GM18870 (cell line): ENCODE results near the gene PIP4K2C.
"Not testable (repeated sequence)": the region's sequence is repeated elsewhere in the genome, so short reads cannot be mapped to it uniquely, and the experiment has no call there.

Experiments used
- ATAC-seq: cut with Tn5 transposase; IDR thresholded peaks from one replicate; pipeline ENCODE4 v1.9.1; 2021; ENCODE audit warnings: moderate library complexity; ENCODE audit not compliant: unreplicated experiment

PIP4K2C gene

GRCh38 chr12:57584050-57584449 is 6.9 kb upstream of the PIP4K2C start:
- no peak for ATAC-seq

DNA sequence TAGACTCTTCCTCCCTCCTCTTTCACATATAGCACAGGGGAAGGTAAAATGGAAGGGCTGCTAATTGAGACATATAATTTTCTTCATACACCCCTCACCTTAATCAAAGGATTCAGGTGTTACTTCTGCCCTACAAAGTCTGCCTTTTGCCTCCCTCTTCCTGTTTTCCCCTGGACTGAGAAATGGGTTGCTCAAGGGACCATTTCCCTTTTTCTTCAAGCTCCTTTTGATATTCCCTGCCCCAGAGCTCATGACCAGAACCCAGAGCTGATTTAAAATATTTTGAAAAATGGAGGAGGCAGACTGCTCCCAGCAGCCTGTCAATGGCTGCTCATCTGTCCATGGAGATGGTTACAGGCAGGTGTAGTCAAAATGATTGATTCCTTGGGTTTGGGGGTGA is 6.3 kb upstream of the PIP4K2C start:
- ATAC-seq, result no peak

- no peak for ATAC-seq
Measured at GRCh38 chr12:57585156-57585555, 5.8 kb upstream of the PIP4K2C start.

- ATAC-seq, result no peak
Measured at GRCh38 chr12:57586128-57586527, 4.9 kb upstream of the PIP4K2C start.

- no peak for ATAC-seq
Measured at GRCh38 chr12:57586832-57587429, 4.1 kb upstream of the PIP4K2C start.

DNA sequence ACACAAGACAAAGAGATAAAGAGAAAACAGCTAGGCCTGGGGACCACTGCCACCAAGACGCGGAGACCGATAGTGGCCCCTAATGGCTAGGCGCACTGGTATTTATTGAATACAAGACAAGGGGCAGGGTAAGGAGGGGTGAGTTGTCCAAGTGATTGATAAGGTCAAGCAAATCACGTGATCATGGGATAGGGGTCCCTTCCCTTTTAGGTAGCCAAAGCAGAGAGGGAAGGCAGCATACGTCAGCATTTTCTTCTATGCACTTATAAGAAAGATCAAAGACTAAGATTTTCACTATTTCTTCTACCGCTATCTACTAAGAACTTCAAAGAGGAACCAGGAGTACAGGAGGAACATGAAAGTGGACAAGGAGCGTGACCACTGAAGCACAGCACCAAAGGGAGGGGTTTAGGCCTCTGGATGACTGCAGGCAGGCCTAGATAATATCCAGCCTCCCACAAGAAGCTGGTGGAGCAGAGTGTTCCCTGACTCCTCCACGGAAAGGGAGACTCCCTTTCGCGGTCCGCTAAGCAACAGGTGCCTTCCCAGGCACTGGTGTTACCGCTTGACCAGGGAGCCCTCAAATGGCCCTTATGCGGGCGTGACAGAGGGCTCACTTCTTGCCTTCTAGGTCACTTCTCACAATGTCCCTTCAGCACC is 1.9 kb upstream of the PIP4K2C start:
- ATAC-seq, result not testable (repeated sequence)

- no peak for ATAC-seq
Measured at GRCh38 chr12:57590479-57590863, 521 bp upstream of the PIP4K2C start.

GRCh38 chr12:57591782-57592325 is 862 bp downstream of the PIP4K2C start:
- ATAC-seq, result no peak

DNA sequence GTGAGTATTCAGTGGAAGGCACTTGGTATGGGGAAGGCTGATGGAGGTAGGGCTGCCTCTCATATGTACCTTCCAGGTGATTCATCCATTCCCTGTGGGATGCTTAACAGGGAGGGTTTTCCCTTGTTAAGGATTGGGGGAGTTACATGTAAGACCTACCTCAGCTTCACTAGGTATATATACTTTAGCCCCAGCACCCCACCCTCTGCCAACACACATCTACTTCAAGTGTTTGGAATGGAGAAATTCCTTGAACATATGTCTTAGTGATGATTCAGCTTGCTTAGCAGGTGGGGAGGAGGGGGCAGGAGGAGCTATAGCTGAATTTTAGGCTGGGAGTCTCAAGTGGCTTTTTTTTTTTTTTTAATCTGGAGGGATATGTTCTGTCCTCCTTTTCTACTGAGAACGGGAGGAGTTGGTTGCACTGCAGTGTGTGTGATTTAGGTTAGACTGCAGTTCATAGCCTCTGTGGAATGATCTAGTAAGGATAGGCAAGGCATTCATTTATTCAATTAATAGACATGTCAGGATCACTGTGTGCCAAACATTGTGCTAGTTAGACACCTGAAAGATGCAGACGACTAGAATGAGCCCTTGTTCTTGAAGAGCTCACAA is 1.7 kb downstream of the PIP4K2C start:
- no peak for ATAC-seq

DNA sequence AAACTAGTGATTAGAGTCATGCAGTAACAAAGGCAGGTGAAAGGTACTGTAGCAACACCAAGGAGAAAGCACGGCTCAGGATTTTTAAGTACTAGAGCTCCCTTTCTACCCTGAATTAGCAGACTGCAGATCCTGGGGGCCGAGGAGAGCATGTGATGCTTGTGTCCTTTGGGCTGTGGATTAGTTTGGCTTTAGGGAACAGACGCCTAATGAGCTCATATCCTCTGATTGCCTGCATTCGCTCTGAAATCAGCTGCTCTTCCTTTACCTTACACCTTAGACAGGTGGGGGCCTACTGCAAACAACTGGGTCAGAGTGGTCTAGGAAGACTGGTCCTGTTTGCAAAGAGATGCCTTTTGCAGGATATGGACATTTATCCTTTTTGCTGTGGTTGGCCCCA is 2.2 kb downstream of the PIP4K2C start:
- ATAC-seq, result no peak

DNA sequence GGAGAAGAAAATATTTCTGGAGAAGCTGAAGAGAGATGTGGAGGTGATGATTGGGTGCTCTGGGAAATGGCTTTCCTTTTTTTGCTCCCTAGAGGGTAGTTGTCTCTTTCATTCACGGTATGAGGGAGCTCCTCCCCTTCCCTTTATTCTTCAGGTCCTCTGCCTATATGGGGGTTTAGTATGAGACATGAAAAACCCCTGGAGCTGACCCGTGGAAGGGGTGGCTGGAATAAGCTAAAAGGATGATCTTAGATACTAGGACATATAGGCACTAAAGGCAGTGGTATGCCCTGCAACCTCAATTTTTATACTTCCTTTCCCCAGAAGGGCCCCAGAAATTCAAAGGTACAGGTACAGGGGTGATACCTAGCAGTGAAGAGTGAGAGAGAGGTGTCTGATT is 9.4 kb downstream of the PIP4K2C start:
- no peak for ATAC-seq

DNA sequence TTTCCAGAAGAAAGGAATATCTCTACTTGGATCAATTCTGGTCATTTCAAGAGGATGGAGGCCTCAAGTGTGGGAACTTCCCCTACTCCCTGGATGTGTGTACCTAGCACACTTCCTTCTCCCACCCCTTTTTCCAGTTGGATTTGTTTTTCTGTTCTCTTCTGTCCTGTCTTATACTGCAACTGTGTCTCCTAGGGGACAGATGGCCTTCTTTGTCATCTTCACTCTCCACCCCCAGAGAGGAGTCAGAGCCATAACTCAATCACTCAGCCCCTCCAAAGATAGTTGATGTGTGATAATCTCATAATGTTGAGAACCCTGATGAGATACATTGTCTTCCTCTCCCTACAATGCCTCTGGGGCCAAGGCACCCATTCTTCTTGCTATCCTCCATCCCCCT is 11.6 kb downstream of the PIP4K2C start:
- ATAC-seq, result no peak

- ATAC-seq, result no peak
Measured at GRCh38 chr12:57603324-57603723, 12.3 kb downstream of the PIP4K2C start.

GRCh38 chr12:57603815-57604453 is 12.9 kb downstream of the PIP4K2C start:
- ATAC-seq, result no peak

DNA sequence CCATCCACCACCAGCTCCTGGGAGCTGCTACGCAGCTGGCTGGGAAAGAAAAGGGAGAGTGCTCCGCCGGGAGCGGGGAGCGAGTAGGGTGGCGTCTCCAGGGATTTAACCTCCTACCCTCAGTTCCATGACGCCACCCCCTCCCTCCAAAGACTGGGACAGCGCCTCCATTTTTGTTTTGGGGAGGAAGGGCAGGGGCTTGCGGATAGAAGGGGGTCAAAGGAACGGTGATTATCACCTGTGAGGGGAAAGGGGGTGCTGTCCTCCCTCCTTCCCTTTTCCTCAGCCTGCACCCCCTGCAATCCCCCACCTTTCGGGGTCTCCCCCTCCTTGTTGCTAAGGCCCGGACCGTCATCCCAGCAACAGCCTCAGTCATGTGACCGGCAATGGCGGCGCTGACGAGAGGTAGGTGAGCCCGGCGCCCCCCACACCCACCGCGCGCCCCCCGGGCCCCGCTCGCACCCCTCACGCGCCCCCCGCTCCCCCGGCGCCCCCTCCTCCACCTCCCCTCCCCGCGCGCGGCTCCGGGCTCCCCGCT is 13.5 kb downstream of the PIP4K2C start, which contains the start of gene DTX3:
DTX3 (plus strand) TSS at position 371 of the 538 bp plus-strand sequence. CDS start 1,694 bp downstream, outside the sequence.
- ATAC-seq, result no peak

- ATAC-seq, result no peak
Measured at GRCh38 chr12:57604992-57605810, 14.2 kb downstream of the PIP4K2C start.

DNA sequence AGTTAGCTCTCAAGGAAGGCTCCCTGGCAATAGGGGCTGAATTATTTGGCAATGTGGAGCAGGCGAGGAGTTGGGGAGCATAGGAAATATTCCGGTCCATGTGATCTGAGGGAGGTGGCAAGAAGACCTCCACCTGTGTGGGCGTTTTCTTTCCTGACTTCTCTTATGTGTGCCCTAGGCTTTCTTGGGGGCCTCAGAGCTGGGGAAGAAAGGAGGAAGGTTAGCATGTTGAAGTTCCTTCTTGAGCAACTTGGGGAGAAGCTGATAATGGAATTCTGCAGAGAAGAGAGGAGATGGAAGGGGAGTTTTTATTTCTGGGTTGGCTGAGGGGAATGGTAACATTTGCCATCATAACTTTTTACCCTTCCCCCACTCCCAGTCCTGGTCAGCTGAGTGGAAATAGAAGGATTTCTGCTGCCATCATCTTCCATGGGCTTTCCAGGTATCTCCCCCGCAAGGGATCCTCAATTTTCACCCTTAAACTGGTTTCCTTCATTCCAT is 14.9 kb downstream of the PIP4K2C start:
- ATAC-seq, result no peak

DNA sequence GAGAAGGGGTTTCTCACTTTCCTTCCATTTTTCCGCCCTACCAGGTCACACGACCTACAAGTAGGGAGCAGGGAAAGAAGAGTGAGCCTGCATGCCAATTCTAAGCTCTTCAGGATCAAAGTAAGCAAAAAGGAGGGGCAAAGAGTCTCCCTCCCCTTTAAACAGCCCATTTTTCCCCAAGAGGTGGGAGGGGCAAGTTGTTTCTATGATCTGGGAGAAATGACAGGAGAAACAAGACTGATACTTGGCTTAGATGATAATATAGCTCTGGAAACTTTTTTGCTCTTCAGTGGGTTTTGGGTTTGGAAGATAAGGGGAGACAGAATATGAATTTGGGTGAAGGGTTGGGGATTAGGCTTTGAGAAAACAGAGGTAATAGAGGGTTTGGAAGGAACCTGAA is 15.4 kb downstream of the PIP4K2C start:
- no peak for ATAC-seq

- no peak for ATAC-seq
Measured at GRCh38 chr12:57606821-57607220, 15.8 kb downstream of the PIP4K2C start.

GRCh38 chr12:57607958-57608663 is 17.1 kb downstream of the PIP4K2C start:
- ATAC-seq, result no peak
